Cardiac muscle cell (in vitro differentiated cells and primary cell): Measurements from ENCODE around the gene UMOD. TPM values are rescaled to one million over a fixed set of nuclear protein-coding genes. Genes with fewer than 3 reads are reported as not detected.

Source experiments
- DNase-seq, 2 donors: peaks; one replicate each; pipeline versions ENCODE4 v3.0.0 to v3.0.0-alpha.2; 2010 to 2017; ENCODE audit warnings: low read depth in 1 of 2, low spot score in 1 of 2
- H3K27ac ChIP-seq: fragments of 200-600 bp; sonication (generic); 2 replicates; pipeline ENCODE4 v1.5.1; 2016
- H3K27me3 ChIP-seq: fragments of 200-600 bp; sonication (generic); 2 replicates; pipeline ENCODE4 v1.6.0; 2016; ENCODE audit warnings: control low read depth
- H3K36me3 ChIP-seq: fragments of 200-600 bp; sonication (generic); 2 replicates; pipeline ENCODE4 v1.5.1; 2016; ENCODE audit warnings: control low read depth
- H3K4me1 ChIP-seq: fragments of 200-600 bp; sonication (generic); 2 replicates; pipeline ENCODE4 v1.8.1; 2017; ENCODE audit warnings: low read depth, mild to moderate bottlenecking, mixed run types
- H3K4me3 ChIP-seq: fragments of 200-600 bp; sonication (generic); 2 replicates; pipeline ENCODE4 v1.5.1; 2016; ENCODE audit warnings: mild to moderate bottlenecking
- H3K9me3 ChIP-seq: fragments of 200-600 bp; sonication (generic); 2 replicates; pipeline ENCODE4 v1.5.1; 2017; ENCODE audit warnings: low read depth, mild to moderate bottlenecking, control low read depth
- CTCF ChIP-seq: IDR thresholded peaks from 2 replicates; pipeline ENCODE4 v1.5.1; 2012; ENCODE audit warnings: low read depth, mild to moderate bottlenecking, low read length
- polyA plus RNA-seq: library from polyadenylated mRNA; unstranded; fragments of >200 nt; fragmentation: Nextera tagmentation; extraction: Ambion mirVana; gene quantifications from 2 replicates; pipeline ENCODE4 v1.2.1, GENCODE V29; 2016
- total RNA-seq: library from RNA; depleted of rRNA; stranded (reverse); fragments of >200 nt; gene quantifications from 2 replicates; pipeline ENCODE4 v1.2.3, GENCODE V29; 2016

The UMOD gene
- total and polyA plus RNA-seq, 2 experiments from 2014 or later = not detected

- Histone ChIP-seq H3K4me3 (no peak overlapping the region), H3K36me3 (no peaks in the 10 kb centered on the region), H3K27me3 (no peaks in the 10 kb centered on the region), H3K27ac (no peak overlapping the region), H3K4me1 (no peaks in the 10 kb centered on the region), H3K9me3 (no peaks in the 10 kb centered on the region)
- peak; percentile 15 for TF ChIP-seq CTCF
- DNase-seq = peak in 1 of 2 donors; percentile 47
Measured at GRCh38 chr16:20359997-20360396, 7.5 kb upstream of the UMOD start.

GRCh38 chr16:20355114-20355782 lies 2.7 kb upstream of the UMOD start:
- peaks cover 3% of the 10 kb centered on the region for H3K27me3 ChIP-seq
- no peak overlapping the region for H3K4me3 ChIP-seq
- no peak for TF ChIP-seq CTCF
- no peaks in the 10 kb centered on the region for H3K9me3 ChIP-seq
- no peak overlapping the region for H3K27ac ChIP-seq
- H3K4me1 ChIP-seq = no peaks in the 10 kb centered on the region
- no peak for DNase-seq
- H3K36me3 ChIP-seq = no peaks in the 10 kb centered on the region

GRCh38 chr16:20353379-20353778 lies 864 bp upstream of the UMOD start:
- peaks cover 3% of the 10 kb centered on the region for H3K27me3 ChIP-seq
- H3K27ac ChIP-seq = no peak overlapping the region
- no peaks in the 10 kb centered on the region for H3K4me1 ChIP-seq
- H3K9me3 ChIP-seq = no peaks in the 10 kb centered on the region
- H3K36me3 ChIP-seq = no peaks in the 10 kb centered on the region
- TF ChIP-seq CTCF = no peak
- no peak overlapping the region for H3K4me3 ChIP-seq
- no peak for DNase-seq

- no peaks in the 10 kb centered on the region for H3K9me3 ChIP-seq
- no peak overlapping the region for H3K4me3 ChIP-seq
- H3K27ac ChIP-seq = no peak overlapping the region
- no peak for DNase-seq
- no peak for TF ChIP-seq CTCF
- peaks cover 3% of the 10 kb centered on the region for H3K27me3 ChIP-seq
- H3K36me3 ChIP-seq = no peaks in the 10 kb centered on the region
- H3K4me1 ChIP-seq = no peaks in the 10 kb centered on the region
Measured at GRCh38 chr16:20349615-20350014, 2.9 kb downstream of the UMOD start.

- Histone ChIP-seq H3K9me3 (no peaks in the 10 kb centered on the region), H3K36me3 (no peaks in the 10 kb centered on the region), H3K27me3 (peaks cover 3% of the 10 kb centered on the region), H3K27ac (no peak overlapping the region), H3K4me3 (no peak overlapping the region), H3K4me1 (no peaks in the 10 kb centered on the region)
- TF ChIP-seq CTCF = no peak
- peak in 1 of 2 donors; percentile 1 for DNase-seq
Measured at GRCh38 chr16:20348365-20349185, 3.9 kb downstream of the UMOD start.
